Upper lobe of right lung (tissue), 1 donor: ENCODE data around the gene ARCN1. TPM values are rescaled to one million over a fixed set of nuclear protein-coding genes. Genes with fewer than 3 reads are reported as not detected.

ENCODE experiments used
- ATAC-seq: fragments of 200-7000 bp; cut with Tn5 transposase; one replicate; pipeline ENCODE4 v1.9.1; 2020; ENCODE audit warnings: mild to moderate bottlenecking, moderate library complexity
- DNase-seq: peaks from one replicate; pipeline ENCODE4 v3.0.0-alpha.2; 2020
- H3K27ac ChIP-seq: fragments of 200-600 bp; one replicate; pipeline ENCODE4 v1.8.0; 2022
- H3K27me3 ChIP-seq: fragments of 200-600 bp; one replicate; pipeline ENCODE4 v1.8.0; 2022; ENCODE audit warnings: mild to moderate bottlenecking
- H3K36me3 ChIP-seq: fragments of 200-600 bp; one replicate; pipeline ENCODE4 v1.8.0; 2022
- H3K4me1 ChIP-seq: fragments of 200-600 bp; one replicate; pipeline ENCODE4 v1.8.0; 2022
- H3K4me3 ChIP-seq: fragments of 200-600 bp; one replicate; pipeline ENCODE4 v1.8.0; 2022; ENCODE audit warnings: mild to moderate bottlenecking
- H3K9me3 ChIP-seq: fragments of 200-600 bp; one replicate; pipeline ENCODE4 v1.8.0; 2022
- CTCF ChIP-seq: fragments of 200-600 bp; IDR thresholded peaks from one replicate; pipeline ENCODE4 v1.8.0; 2022; ENCODE audit warnings: antibody characterized with exemption
- intact Hi-C: fragments of 100-400 bp; cut with DNase I; formaldehyde crosslinking; loops from one replicate; pipeline ENCODE4 v1.11.0; 2022
- total RNA-seq: library from RNA; stranded (reverse); fragmentation: NEBNext Ultra II Directional; extraction: Animal tissue kit (Norgen Biotek cat#: 25700); gene quantifications from one replicate; pipeline ENCODE4 v1.2.1, GENCODE V29; 2021
- donor health status: DM: no; HTN: yes; CAD: no; lungs with severe emphysema.

Gene ARCN1
- total RNA-seq, 1 donor from 2014 or later, result 120 TPM

GRCh38 chr11:118622376-118623268, 50.4 kb downstream of the ARCN1 start:
- Histone ChIP-seq H3K4me3 (no peak overlapping the region), H3K27ac (peak overlapping the region; percentile 67), H3K36me3 (peaks cover 29% of the 10 kb centered on the region), H3K4me1 (peaks cover 60% of the 10 kb centered on the region), H3K9me3 (no peaks in the 10 kb centered on the region), H3K27me3 (no peaks in the 10 kb centered on the region)
- DNase-seq (peak; percentile 76), ATAC-seq (peak; percentile 54)
- no peak for TF ChIP-seq CTCF
- intact Hi-C loops, result no loop called here

- H3K4me3 ChIP-seq, result no peak overlapping the region
- peaks cover 56% of the 10 kb centered on the region for H3K4me1 ChIP-seq
- H3K36me3 ChIP-seq, result peaks cover 35% of the 10 kb centered on the region
Measured at GRCh38 chr11:118623269-118623655, 51.1 kb downstream of the ARCN1 start.

GRCh38 chr11:118625036-118625690, 53.0 kb downstream of the ARCN1 start:
- Histone ChIP-seq H3K27me3 (no peaks in the 10 kb centered on the region), H3K9me3 (no peaks in the 10 kb centered on the region), H3K36me3 (peaks cover 48% of the 10 kb centered on the region), H3K4me1 (peaks cover 51% of the 10 kb centered on the region), H3K27ac (peak overlapping the region; percentile 17), H3K4me3 (no peak overlapping the region)
- TF ChIP-seq CTCF, result no peak
- intact Hi-C loops, result no loop called here
- DNase-seq, result no peak
- ATAC-seq, result peak; percentile 30

More at GRCh38 chr11:118623269-118623655, 51.1 kb downstream of the ARCN1 start:
- TF ChIP-seq CTCF, result no peak
- Histone ChIP-seq H3K27ac (peak overlapping the region; percentile 67), H3K9me3 (no peaks in the 10 kb centered on the region), H3K27me3 (no peaks in the 10 kb centered on the region)
- DNase-seq, result no peak
- ATAC-seq, result peak; percentile 3
- intact Hi-C loops, result no loop called here

GRCh38 chr11:118625976-118626375, 53.8 kb downstream of the ARCN1 start:
- intact Hi-C loops, result no loop called here
- peaks cover 48% of the 10 kb centered on the region for H3K36me3 ChIP-seq
- no peaks in the 10 kb centered on the region for H3K9me3 ChIP-seq
- peaks cover 50% of the 10 kb centered on the region for H3K4me1 ChIP-seq
- TF ChIP-seq CTCF, result no peak
- no peak overlapping the region for H3K4me3 ChIP-seq
- DNase-seq, result no peak
- H3K27me3 ChIP-seq, result no peaks in the 10 kb centered on the region
- ATAC-seq, result no peak
- no peak overlapping the region for H3K27ac ChIP-seq

GRCh38 chr11:118627566-118627965, 55.4 kb downstream of the ARCN1 start:
- H3K4me1 ChIP-seq, result peaks cover 37% of the 10 kb centered on the region
- no peak for TF ChIP-seq CTCF
- ATAC-seq, result no peak
- no peak overlapping the region for H3K4me3 ChIP-seq
- H3K9me3 ChIP-seq, result no peaks in the 10 kb centered on the region
- intact Hi-C loops, result no loop called here
- H3K27me3 ChIP-seq, result no peaks in the 10 kb centered on the region
- peaks cover 64% of the 10 kb centered on the region for H3K36me3 ChIP-seq
- DNase-seq, result no peak
- no peak overlapping the region for H3K27ac ChIP-seq
